GM12872 (cell line): ENCODE data around the gene SMG7.

Source experiments
- CTCF ChIP-seq: IDR thresholded peaks from 3 replicates; pipeline ENCODE4 v1.5.1; 2011; ENCODE audit warnings: low read depth, mild to moderate bottlenecking, low read length, moderate library complexity; ENCODE audit not compliant: insufficient read depth

Gene SMG7

GRCh38 chr1:183600634-183601033 lies 128.3 kb downstream of the SMG7 start:
- TF ChIP-seq CTCF = no peak

- TF ChIP-seq CTCF = no peak
These were observed 130.2 kb downstream of the SMG7 start for GRCh38 chr1:183602510-183602909.
